Upper lobe of left lung (tissue), 4 donors: ENCODE results near the gene IVD.

ENCODE experiments used
- CTCF ChIP-seq, 6 experiments: fragments of 450-650 bp in 4 of 6; fragments of 200-600 bp in 2 of 6; sonication (generic) in 2 of 6; IDR thresholded peaks; one replicate each; pipeline ENCODE4 v1.5.1; 2016 to 2019; ENCODE audit warnings: antibody characterized with exemption in 6 of 6
- EP300 ChIP-seq, 4 donors: sonication (generic); formaldehyde crosslinking; IDR thresholded peaks; one replicate each; pipeline ENCODE4 v1.5.1; 2017; ENCODE audit warnings: antibody characterized with exemption in 4 of 4, control low read depth in 2 of 4
- POLR2A ChIP-seq, 4 donors: fragments of 450-650 bp; IDR thresholded peaks; one replicate each; pipeline ENCODE4 v1.5.1; 2016 to 2017; ENCODE audit warnings: antibody characterized with exemption in 4 of 4, mild to moderate bottlenecking in 2 of 4

- TF ChIP-seq POLR2A (IDR thresholded peaks at IDR 0.05) (no peak), CTCF (IDR thresholded peaks at IDR 0.05) (no peak), EP300 (IDR thresholded peaks at IDR 0.05) (no peak)
These were observed 46.9 kb upstream of the IVD start for GRCh38 chr15:40358471-40359353.
